Ectodermal cell (in vitro differentiated cells): ENCODE data around the gene OR2S2.

Experiments
- H3K27ac ChIP-seq: 2 replicates; pipeline ENCODE4 v1.7.0; 2013; ENCODE audit warnings: mild to moderate bottlenecking, low read depth, low read length; ENCODE audit not compliant: insufficient read depth, poor library complexity, severe bottlenecking
- H3K27me3 ChIP-seq: 2 replicates; pipeline ENCODE4 v1.7.0; 2013; ENCODE audit warnings: mild to moderate bottlenecking, low read length; ENCODE audit not compliant: insufficient read depth, control insufficient read depth, poor library complexity, severe bottlenecking
- H3K36me3 ChIP-seq: one replicate; pipeline ENCODE4 v1.7.0; 2013; ENCODE audit warnings: low read length; ENCODE audit not compliant: control insufficient read depth, insufficient read depth
- H3K4me1 ChIP-seq: one replicate; pipeline ENCODE4 v1.7.0; 2013; ENCODE audit warnings: low read length; ENCODE audit not compliant: control insufficient read depth, insufficient read depth
- H3K4me3 ChIP-seq: 2 replicates; pipeline ENCODE4 v1.7.0; 2013; ENCODE audit warnings: low read depth, low read length, control low read depth; ENCODE audit not compliant: insufficient read depth
- H3K9me3 ChIP-seq: 2 replicates; pipeline ENCODE4 v1.7.0; 2013; ENCODE audit warnings: mild to moderate bottlenecking, low read length, moderate library complexity; ENCODE audit not compliant: control insufficient read depth
- WGBS, 2 experiments: methylation state at CpG; one replicate each; pipeline ENCODE4 v1.1.7; 2013; ENCODE audit warnings: missing lambda C conversion rate in 2 of 2; 5-methylcytosine and 5-hydroxymethylcytosine counted together

The OR2S2 gene

DNA sequence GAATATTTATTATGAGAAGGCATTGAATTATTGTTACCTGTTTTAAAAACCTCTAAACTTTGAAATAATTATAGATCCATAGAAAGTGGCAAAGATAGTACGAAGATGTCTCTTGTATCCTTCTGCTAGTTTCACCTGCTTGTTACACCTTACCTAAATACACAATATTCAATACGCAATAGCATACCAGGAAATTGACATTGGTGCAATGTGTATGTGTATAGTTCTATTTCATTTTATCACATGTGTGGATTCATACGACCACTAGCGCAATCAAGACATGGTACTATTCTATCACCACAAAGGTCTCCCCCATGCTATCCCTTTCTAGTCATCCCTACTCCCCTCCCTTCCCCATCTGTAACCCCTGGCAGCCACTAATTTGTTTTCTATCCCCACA lies 8.5 kb upstream of the OR2S2 start:
- H3K36me3 ChIP-seq: no peaks in the 10 kb centered on the region
- WGBS, 2 experiments: 62 to 93% methylated on average over 2 to 3 of the region's 4 CpGs
- H3K9me3 ChIP-seq: no peaks in the 10 kb centered on the region
- H3K27me3 ChIP-seq: peaks cover 5% of the 10 kb centered on the region
- no peak overlapping the region for H3K4me3 ChIP-seq
- H3K27ac ChIP-seq: no peak overlapping the region
- no peaks in the 10 kb centered on the region for H3K4me1 ChIP-seq

GRCh38 chr9:35965011-35965410 lies 7.1 kb upstream of the OR2S2 start:
- H3K36me3 ChIP-seq: no peaks in the 10 kb centered on the region
- H3K27ac ChIP-seq: no peak overlapping the region
- H3K4me1 ChIP-seq: no peaks in the 10 kb centered on the region
- peaks cover 3% of the 10 kb centered on the region for H3K27me3 ChIP-seq
- no peak overlapping the region for H3K4me3 ChIP-seq
- no peaks in the 10 kb centered on the region for H3K9me3 ChIP-seq
- 90 to 92% methylated on average over 5 to 6 of the region's 6 CpGs for whole genome bisulfite sequencing, 2 experiments

DNA sequence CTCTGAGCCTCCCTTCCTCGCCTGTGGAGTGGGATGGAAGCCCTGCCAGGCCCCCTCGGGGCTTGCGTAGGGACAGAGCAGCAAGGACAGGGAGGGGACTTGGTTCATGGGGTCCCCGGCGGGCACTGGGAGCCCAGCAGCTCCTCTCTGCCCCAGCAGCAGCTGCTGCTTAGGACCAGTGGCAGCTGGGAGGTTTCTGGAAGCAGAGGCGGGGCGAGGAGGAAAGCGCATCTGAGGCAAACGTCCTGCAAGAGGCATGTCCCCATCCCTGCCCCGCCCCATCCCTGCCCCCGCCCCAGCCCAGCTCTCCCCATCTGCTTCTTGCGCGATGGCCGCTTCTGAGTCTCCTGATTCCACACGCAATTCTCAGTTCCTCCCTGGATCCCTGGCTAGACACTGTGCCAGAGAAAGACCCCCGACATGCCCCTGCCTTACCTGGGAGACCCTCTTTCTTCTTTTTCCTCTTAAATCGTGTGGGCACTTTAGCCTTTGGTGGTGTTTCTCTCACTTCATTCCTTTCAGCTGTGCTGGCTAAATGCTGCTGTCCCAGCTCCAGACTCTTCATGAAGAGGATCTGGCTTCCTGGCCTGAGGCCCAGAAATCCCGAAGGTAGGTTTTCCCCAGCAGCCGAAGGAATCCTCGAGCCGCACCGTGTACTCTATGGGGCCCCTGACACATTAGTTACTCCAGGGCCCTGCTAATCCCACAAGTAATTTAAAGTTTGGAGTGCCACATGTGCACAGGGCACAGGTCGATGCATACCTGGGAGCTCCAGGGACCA lies 4.4 kb upstream of the OR2S2 start:
- no peaks in the 10 kb centered on the region for H3K4me1 ChIP-seq
- 79 to 84% methylated on average over 21 to 23 of the region's 23 CpGs for WGBS, 2 experiments
- no peaks in the 10 kb centered on the region for H3K9me3 ChIP-seq
- no peaks in the 10 kb centered on the region for H3K36me3 ChIP-seq
- H3K4me3 ChIP-seq: no peak overlapping the region
- no peak overlapping the region for H3K27ac ChIP-seq
- no peaks in the 10 kb centered on the region for H3K27me3 ChIP-seq

DNA sequence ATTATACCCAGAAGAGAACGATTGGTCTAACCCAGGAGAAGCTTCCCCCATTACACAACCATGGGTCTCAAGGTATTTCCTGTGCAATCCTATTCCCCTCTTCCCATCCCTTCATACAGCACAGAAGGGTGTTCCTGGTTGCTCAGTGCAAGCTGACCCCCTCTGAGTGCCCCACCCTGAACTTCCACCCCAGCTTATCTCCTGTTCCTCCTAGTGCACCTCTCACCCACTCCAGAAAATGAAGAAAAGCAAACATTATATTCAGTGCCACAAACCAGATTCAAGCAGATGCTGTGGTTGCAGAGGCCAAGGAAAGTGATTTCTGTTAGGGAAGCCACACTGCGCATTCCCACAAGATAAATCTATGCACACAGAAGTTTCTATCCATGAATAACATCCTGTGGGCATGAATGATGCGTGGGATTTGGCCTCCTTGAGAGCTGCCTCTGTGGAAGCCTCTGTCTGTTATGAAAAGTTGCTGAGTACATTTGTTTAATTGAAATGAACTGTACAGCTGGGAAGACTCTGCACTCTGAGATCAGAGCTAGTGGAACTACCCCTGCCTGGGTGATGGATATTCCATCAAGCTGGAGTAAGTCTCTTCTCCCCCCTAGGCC lies 2.2 kb upstream of the OR2S2 start:
- H3K27me3 ChIP-seq: no peaks in the 10 kb centered on the region
- no peaks in the 10 kb centered on the region for H3K4me1 ChIP-seq
- WGBS, 2 experiments: 82 to 95% methylated on average over 3 of the region's 3 CpGs
- no peak overlapping the region for H3K4me3 ChIP-seq
- H3K27ac ChIP-seq: no peak overlapping the region
- no peaks in the 10 kb centered on the region for H3K36me3 ChIP-seq
- H3K9me3 ChIP-seq: no peaks in the 10 kb centered on the region

GRCh38 chr9:35956651-35957050 lies 1.3 kb downstream of the OR2S2 start:
- Histone ChIP-seq H3K4me3 (no peak overlapping the region), H3K27me3 (peaks cover 18% of the 10 kb centered on the region), H3K36me3 (no peaks in the 10 kb centered on the region), H3K27ac (no peak overlapping the region), H3K9me3 (no peaks in the 10 kb centered on the region), H3K4me1 (no peaks in the 10 kb centered on the region)
- WGBS, 2 experiments: 92 to 94% methylated on average over 5 of the region's 5 CpGs

DNA sequence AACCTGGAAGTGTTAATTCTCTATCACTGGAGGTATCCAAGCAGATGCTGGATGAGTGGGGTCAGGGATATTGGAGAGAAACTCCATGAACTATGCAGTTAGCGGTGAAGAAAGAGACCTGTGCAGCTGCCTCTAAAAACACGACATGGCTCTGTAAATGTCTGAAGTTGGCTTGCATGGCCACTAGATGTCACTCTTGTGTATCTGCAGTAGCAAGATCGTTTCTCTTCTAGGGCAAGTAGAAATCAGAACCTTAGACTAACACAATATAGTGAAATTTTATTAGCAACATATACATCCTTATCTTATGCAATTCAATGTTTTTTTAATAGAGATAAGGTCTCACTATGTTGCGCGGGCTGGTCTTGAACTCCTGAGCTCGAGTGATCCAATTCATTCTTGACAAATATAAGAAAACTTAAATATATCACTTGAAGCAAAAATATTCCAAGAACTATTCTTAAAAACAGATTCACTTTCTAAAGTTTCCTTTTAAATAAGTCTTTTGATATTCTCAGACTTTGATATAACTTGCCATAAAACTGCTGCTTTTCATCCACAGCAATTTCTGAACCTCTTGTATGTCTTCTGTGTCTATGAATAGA lies 2.9 kb downstream of the OR2S2 start:
- Histone ChIP-seq H3K4me3 (no peak overlapping the region), H3K36me3 (no peaks in the 10 kb centered on the region), H3K9me3 (no peaks in the 10 kb centered on the region), H3K27ac (no peak overlapping the region), H3K4me1 (no peaks in the 10 kb centered on the region), H3K27me3 (peaks cover 18% of the 10 kb centered on the region)
- WGBS, 2 experiments: 25 to 44% methylated on average over 6 of the region's 6 CpGs

DNA sequence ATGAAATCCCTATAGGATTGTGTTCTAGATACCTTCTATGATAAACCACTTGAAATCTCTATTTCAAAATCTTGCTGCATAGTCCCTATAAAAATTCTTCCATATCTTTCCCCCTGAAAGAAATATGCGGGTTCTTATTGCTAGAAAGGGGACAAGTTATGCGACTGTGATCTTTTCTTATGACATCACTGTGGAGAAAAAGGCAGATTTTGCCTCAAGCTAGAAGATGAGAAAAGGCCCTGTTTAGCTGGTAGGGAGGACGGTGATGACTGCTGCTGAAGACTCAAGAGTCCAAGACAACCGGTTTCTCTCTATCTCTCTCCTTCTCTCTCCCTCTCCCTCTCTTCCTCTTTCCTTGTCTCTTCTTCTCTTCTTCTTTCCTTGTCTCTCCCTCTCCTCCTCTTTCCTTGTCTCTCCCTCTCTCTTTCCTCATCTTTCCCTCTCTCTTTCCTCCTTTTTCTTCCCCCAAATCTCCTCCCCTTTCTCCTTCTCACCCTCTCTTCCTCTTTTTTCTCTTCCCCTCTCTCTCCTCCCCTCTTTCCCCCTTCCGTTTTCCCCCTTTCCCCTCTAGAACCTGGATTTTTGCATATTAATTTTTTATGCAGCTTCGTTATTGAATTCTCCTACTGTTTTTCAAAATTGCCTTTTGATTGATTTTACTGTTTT lies 5.3 kb downstream of the OR2S2 start:
- no peak overlapping the region for H3K4me3 ChIP-seq
- no peaks in the 10 kb centered on the region for H3K4me1 ChIP-seq
- peaks cover 24% of the 10 kb centered on the region for H3K27me3 ChIP-seq
- WGBS, 2 experiments: 81 to 82% methylated on average over 5 of the region's 6 CpGs
- H3K36me3 ChIP-seq: no peaks in the 10 kb centered on the region
- no peak overlapping the region for H3K27ac ChIP-seq
- no peaks in the 10 kb centered on the region for H3K9me3 ChIP-seq

GRCh38 chr9:35951736-35952135 lies 6.2 kb downstream of the OR2S2 start:
- 77 to 82% methylated on average over 6 of the region's 6 CpGs for WGBS, 2 experiments
- no peaks in the 10 kb centered on the region for H3K36me3 ChIP-seq

GRCh38 chr9:35948901-35949318 lies 9.0 kb downstream of the OR2S2 start:
- Histone ChIP-seq H3K4me1 (no peaks in the 10 kb centered on the region), H3K27me3 (peaks cover 32% of the 10 kb centered on the region)
- 64 to 69% methylated on average over 2 of the region's 2 CpGs for WGBS, 2 experiments

More at GRCh38 chr9:35951736-35952135, 6.2 kb downstream of the OR2S2 start:
- no peak overlapping the region for H3K4me3 ChIP-seq
- no peaks in the 10 kb centered on the region for H3K9me3 ChIP-seq
- no peaks in the 10 kb centered on the region for H3K4me1 ChIP-seq
- peaks cover 24% of the 10 kb centered on the region for H3K27me3 ChIP-seq
- H3K27ac ChIP-seq: no peak overlapping the region

DNA sequence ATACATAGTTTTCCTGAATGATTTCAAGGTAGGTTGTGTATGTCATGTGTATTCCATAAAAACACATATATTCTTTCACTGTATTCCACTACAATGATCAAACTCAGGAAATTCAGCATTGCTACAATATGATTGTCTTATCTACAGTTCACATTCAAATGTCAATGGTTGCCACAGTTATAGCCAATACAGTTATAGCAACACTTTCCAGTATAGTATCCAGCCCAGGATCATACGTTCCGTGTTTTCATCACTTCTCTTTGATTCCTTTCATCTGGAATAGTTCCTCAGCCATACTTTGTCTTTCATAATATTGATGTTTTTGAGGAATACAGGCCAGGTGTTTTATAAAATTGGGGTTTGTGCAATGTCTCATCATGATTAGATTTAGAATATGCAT lies 9.5 kb downstream of the OR2S2 start:
- H3K4me1 ChIP-seq: no peaks in the 10 kb centered on the region
- no peaks in the 10 kb centered on the region for H3K9me3 ChIP-seq
- H3K27me3 ChIP-seq: peaks cover 33% of the 10 kb centered on the region
- H3K27ac ChIP-seq: no peak overlapping the region
- 89 to 98% methylated on average over 2 of the region's 2 CpGs for WGBS, 2 experiments
- H3K4me3 ChIP-seq: no peak overlapping the region
- no peaks in the 10 kb centered on the region for H3K36me3 ChIP-seq

More at GRCh38 chr9:35948901-35949318, 9.0 kb downstream of the OR2S2 start:
- Histone ChIP-seq H3K4me3 (no peak overlapping the region), H3K27ac (no peak overlapping the region), H3K36me3 (no peaks in the 10 kb centered on the region), H3K9me3 (no peaks in the 10 kb centered on the region)
